CD4-positive, alpha-beta T cell (primary cell): Measurements from ENCODE around the gene COPS7A. TPM values are rescaled to one million over a fixed set of nuclear protein-coding genes. Genes with fewer than 3 reads are reported as not detected.

ENCODE experiments used
- total RNA-seq, 174 experiments: library from RNA in 2 of 174; stranded (reverse) in 2 of 174; gene quantifications; one replicate each; pipeline ENCODE4 v1.2.3 and lab custom pipeline; 2021 to 2026

Gene COPS7A
- total RNA-seq, 2 experiments from 2014 or later = 9.4 to 9.6 TPM

Other genes starting within 250 kb of the COPS7A start
- 10 to 100 TPM; 15.1 to 16.7 TPM for gene MRPL51, start 230.8 kb upstream of the COPS7A start, total RNA-seq
- 10 to 100 TPM; 13.7 to 14.9 TPM for gene NCAPD2, start 229.9 kb upstream of the COPS7A start, total RNA-seq
- gene GAPDH, start 189.5 kb upstream of the COPS7A start, total RNA-seq = 100 to 1,000 TPM; 498 to 508 TPM
- gene IFFO1, start 168.0 kb upstream of the COPS7A start, total RNA-seq = 10 to 100 TPM; 21.6 to 21.9 TPM
- 10 to 100 TPM; 75.3 to 76.8 TPM for gene NOP2, start 155.8 kb upstream of the COPS7A start, total RNA-seq
- gene CHD4, start 116.7 kb upstream of the COPS7A start, total RNA-seq = 100 to 1,000 TPM; 288 to 292 TPM
- gene LPAR5, start 88.1 kb upstream of the COPS7A start, total RNA-seq = 1 to 10 TPM; 2.8 to 3.0 TPM
- gene ACRBP, start 76.6 kb upstream of the COPS7A start, total RNA-seq = under 1 TPM; 0.58 to 0.95 TPM
- 10 to 100 TPM; 13.8 to 17.4 TPM for gene ING4, start 60.9 kb upstream of the COPS7A start, total RNA-seq
- 10 to 100 TPM; 67.6 TPM for gene ZNF384, start 34.7 kb upstream of the COPS7A start, total RNA-seq
- gene PIANP, start 23.2 kb upstream of the COPS7A start, total RNA-seq = under 1 TPM; 0.87 to 0.99 TPM
- 100 to 1,000 TPM; 114 to 121 TPM for gene MLF2, start 29.1 kb downstream of the COPS7A start, total RNA-seq
- gene PTMS, start 42.3 kb downstream of the COPS7A start, total RNA-seq = 1 to 10 TPM; 1.5 to 1.9 TPM
- 1 to 10 TPM in 1 of 2 experiments, under 1 TPM in 1; 0.82 to 1.4 TPM for gene LAG3, start 48.5 kb downstream of the COPS7A start, total RNA-seq
- gene CD4, start 65.5 kb downstream of the COPS7A start, total RNA-seq = 100 to 1,000 TPM; 134 to 136 TPM
- not detected for gene GPR162, start 97.8 kb downstream of the COPS7A start, total RNA-seq
- gene P3H3, start 104.4 kb downstream of the COPS7A start, total RNA-seq = 1 to 10 TPM; 2.5 to 4.1 TPM
- gene GNB3, start 116.9 kb downstream of the COPS7A start, total RNA-seq = under 1 TPM; 0.75 to 0.85 TPM
- under 1 TPM; 0.80 to 0.89 TPM for gene CDCA3, start 127.2 kb downstream of the COPS7A start, total RNA-seq
- 10 to 100 TPM; 31.8 to 33.4 TPM for gene USP5, start 128.1 kb downstream of the COPS7A start, total RNA-seq
- 10 to 100 TPM; 46.8 to 48.7 TPM for gene TPI1, start 143.5 kb downstream of the COPS7A start, total RNA-seq
- gene SPSB2, start 149.3 kb downstream of the COPS7A start, total RNA-seq = 1 to 10 TPM; 3.2 to 3.3 TPM
- gene LRRC23, start 180.8 kb downstream of the COPS7A start, total RNA-seq = 1 to 10 TPM; 3.2 to 4.7 TPM
- 100 to 1,000 TPM in 1 of 2 experiments, 10 to 100 TPM in 1; 85.6 to 103 TPM for gene ENO2, start 190.5 kb downstream of the COPS7A start, total RNA-seq
- 10 to 100 TPM; 28.7 to 29.6 TPM for gene ATN1, start 203.9 kb downstream of the COPS7A start, total RNA-seq
- not detected for gene RNU7-1, start 219.8 kb downstream of the COPS7A start, total RNA-seq
- gene C12orf57, start 220.0 kb downstream of the COPS7A start, total RNA-seq = 100 to 1,000 TPM; 305 to 311 TPM
- gene PTPN6, start 227.3 kb downstream of the COPS7A start, total RNA-seq = 10 to 100 TPM; 79.0 to 83.5 TPM
- gene PHB2, start 246.6 kb downstream of the COPS7A start, total RNA-seq = 100 to 1,000 TPM; 138 to 147 TPM
- gene EMG1, start 246.9 kb downstream of the COPS7A start, total RNA-seq = 10 to 100 TPM; 33.9 to 34.8 TPM